CD8-positive, alpha-beta memory T cell (primary cell): ENCODE results near the gene ERBB2. TPM values are rescaled to one million over a fixed set of nuclear protein-coding genes. Genes with fewer than 3 reads are reported as not detected.

Experiments
- CTCF ChIA-PET: fragments of 350-600 bp; sonication (Branson Sonifier 250); formaldehyde crosslinking; loops from one replicate; lab custom pipeline; 2021; ENCODE audit warnings: antibody characterized with exemption; lab: Charles Lee
- POLR2A ChIA-PET: fragments of 350-600 bp; sonication (Branson Sonifier 250); formaldehyde crosslinking; loops from one replicate; lab custom pipeline; 2021; ENCODE audit warnings: antibody characterized with exemption; lab: Charles Lee
- DNase-seq, 5 donors: peaks; one replicate each; pipeline versions ENCODE4 v3.0.0 to v3.0.0-alpha.2; 2020 to 2022; ENCODE audit warnings: mixed read lengths in 1 of 5
- H3K27ac ChIP-seq: one replicate; pipeline ENCODE4 v1.7.0; 2013; ENCODE audit warnings: low read depth, mild to moderate bottlenecking, low read length, moderate library complexity
- H3K27me3 ChIP-seq: 2 replicates; pipeline ENCODE4 v1.7.0; 2013; ENCODE audit warnings: low read length, mild to moderate bottlenecking; ENCODE audit not compliant: insufficient read depth, poor library complexity, severe bottlenecking
- H3K36me3 ChIP-seq: 2 replicates; pipeline ENCODE4 v1.7.0; 2013; ENCODE audit warnings: mild to moderate bottlenecking, low read length, moderate library complexity; ENCODE audit not compliant: insufficient read depth
- H3K4me1 ChIP-seq: 2 replicates; pipeline ENCODE4 v1.7.0; 2013; ENCODE audit warnings: mild to moderate bottlenecking, low read length, moderate library complexity; ENCODE audit not compliant: insufficient read depth
- H3K4me3 ChIP-seq: 2 replicates; pipeline ENCODE4 v1.7.0; 2013; ENCODE audit warnings: mild to moderate bottlenecking, low read length
- H3K9me3 ChIP-seq: 2 replicates; pipeline ENCODE4 v1.7.0; 2013; ENCODE audit warnings: mild to moderate bottlenecking, low read length
- H3K27ac Mint-ChIP-seq, 8 donors: one replicate each; pipeline ENCODE4 v1.8.0; 2020 to 2021; ENCODE audit warnings: mixed read lengths in 8 of 8, mild to moderate bottlenecking in 6 of 8, inconsistent platforms in 3 of 8, moderate library complexity in 3 of 8
- H3K27me3 Mint-ChIP-seq, 2 donors: one replicate each; pipeline ENCODE4 v1.8.0; 2020 to 2021; ENCODE audit warnings: mixed read lengths in 2 of 2, mild to moderate bottlenecking in 1 of 2, moderate library complexity in 1 of 2
- H3K36me3 Mint-ChIP-seq, 3 donors: one replicate each; pipeline ENCODE4 v1.8.0; 2020 to 2021; ENCODE audit warnings: mixed read lengths in 3 of 3, inconsistent platforms in 1 of 3, mild to moderate bottlenecking in 1 of 3
- H3K4me1 Mint-ChIP-seq, 3 donors: one replicate each; pipeline ENCODE4 v1.8.0; 2020 to 2021; ENCODE audit warnings: mixed read lengths in 3 of 3, inconsistent platforms in 1 of 3, mild to moderate bottlenecking in 1 of 3
- H3K4me3 Mint-ChIP-seq, 7 donors: one replicate each; pipeline ENCODE4 v1.8.0; 2020 to 2021; ENCODE audit warnings: mixed read lengths in 7 of 7, mild to moderate bottlenecking in 6 of 7, moderate library complexity in 4 of 7, inconsistent platforms in 2 of 7
- H3K9me3 Mint-ChIP-seq, 5 donors: one replicate each; pipeline ENCODE4 v1.8.0; 2020 to 2022; ENCODE audit warnings: mixed read lengths in 5 of 5, mild to moderate bottlenecking in 3 of 5, moderate library complexity in 2 of 5, inconsistent platforms in 1 of 5
- polyA plus RNA-seq: library from polyadenylated mRNA; unstranded; fragments of 300-500 nt; fragmentation: Illumina TruSeq; gene quantifications from one replicate; pipeline ENCODE4 v1.2.3, GENCODE V29; 2021
- total RNA-seq, 2 experiments: library from RNA; stranded (reverse); gene quantifications; one replicate each; pipeline ENCODE4 v1.2.3, GENCODE V29; 2021

Gene ERBB2
- total and polyA plus RNA-seq, 3 experiments from 2014 or later = 2.4 to 3.9 (median 3.6) TPM

GRCh38 chr17:39662551-39663339, 37.1 kb upstream of the ERBB2 start:
- POLR2A ChIA-PET = no interaction called here
- CTCF ChIA-PET = interaction anchor here (9.1 kb wide), 1 partner anchor 41 kb away, joined by 54 read pairs; no protein-coding TSS in a partner anchor
- Histone ChIP-seq H3K9me3 (no peaks in the 10 kb centered on the region), H3K4me1 (peaks cover 16% of the 10 kb centered on the region), H3K4me3 (no peak overlapping the region), H3K27me3 (no peaks in the 10 kb centered on the region), H3K27ac (no peak overlapping the region), H3K36me3 (peaks cover 21% of the 10 kb centered on the region)
- H3K27me3 Mint-ChIP-seq = peaks cover 1 to 10% of the 10 kb centered on the region in 2 donors
- no peak overlapping the region for H3K4me3 Mint-ChIP-seq
- H3K27ac Mint-ChIP-seq = peak overlapping the region in 1 of 8 donors; percentile 75
- H3K9me3 Mint-ChIP-seq = no peaks in the 10 kb centered on the region
- H3K4me1 Mint-ChIP-seq = peaks cover 0 to 6% (median 0%) of the 10 kb centered on the region in 3 donors
- no peak for DNase-seq
- peaks cover 0 to 49% (median 4%) of the 10 kb centered on the region in 3 donors for H3K36me3 Mint-ChIP-seq

GRCh38 chr17:39663340-39663687, 36.5 kb upstream of the ERBB2 start:
- POLR2A ChIA-PET = no interaction called here
- H3K36me3 Mint-ChIP-seq = peaks cover 0 to 45% (median 4%) of the 10 kb centered on the region in 3 donors
- Histone ChIP-seq H3K36me3 (peaks cover 21% of the 10 kb centered on the region), H3K4me1 (peaks cover 12% of the 10 kb centered on the region), H3K9me3 (no peaks in the 10 kb centered on the region), H3K27me3 (no peaks in the 10 kb centered on the region), H3K27ac (no peak overlapping the region), H3K4me3 (no peak overlapping the region)
- DNase-seq = no peak
- H3K4me3 Mint-ChIP-seq = no peak overlapping the region
- CTCF ChIA-PET = interaction anchor here (1.6 to 9.1 kb wide), 2 partner anchors 9 to 41 kb away, joined by 9 to 54 read pairs; no protein-coding TSS in a partner anchor
- H3K4me1 Mint-ChIP-seq = peaks cover 0 to 11% (median under 1%) of the 10 kb centered on the region in 3 donors
- H3K27me3 Mint-ChIP-seq = peaks cover 1 to 10% of the 10 kb centered on the region in 2 donors
- peak overlapping the region in 2 of 8 donors; percentile 26 to 75 for H3K27ac Mint-ChIP-seq
- no peaks in the 10 kb centered on the region for H3K9me3 Mint-ChIP-seq

- ChIA-PET CTCF (interaction anchor here (1.1 to 9.1 kb wide), 3 partner anchors 10 to 42 kb away, joined by 3 to 54 read pairs (median 9); no protein-coding TSS in a partner anchor), POLR2A (no interaction called here)
- no peak overlapping the region for H3K27ac ChIP-seq
- Mint-ChIP-seq H3K36me3 (peaks cover 0 to 38% (median 4%) of the 10 kb centered on the region in 3 donors), H3K9me3 (no peaks in the 10 kb centered on the region), H3K27ac (peak overlapping the region in 4 of 8 donors; percentile 23 to 71 (median 26)), H3K4me1 (peaks cover 4 to 16% (median 6%) of the 10 kb centered on the region in 3 donors), H3K4me3 (peak overlapping the region in 1 of 7 donors; percentile 44), H3K27me3 (peaks cover 3 to 15% of the 10 kb centered on the region in 2 donors)
- DNase-seq = no peak
- H3K9me3 ChIP-seq = no peaks in the 10 kb centered on the region
- no peaks in the 10 kb centered on the region for H3K27me3 ChIP-seq
- peaks cover 11% of the 10 kb centered on the region for H3K4me1 ChIP-seq
- peaks cover 21% of the 10 kb centered on the region for H3K36me3 ChIP-seq
- H3K4me3 ChIP-seq = no peak overlapping the region
Measured at GRCh38 chr17:39663688-39664580, 35.9 kb upstream of the ERBB2 start.

GRCh38 chr17:39664581-39665561, 35.0 kb upstream of the ERBB2 start, which contains the start of gene TCAP:
TSS of gene TCAP (plus strand) at chr17:39665349. CDS start at chr17:39665360, 11 bp downstream.
- H3K36me3 Mint-ChIP-seq = peaks cover 0 to 31% (median 4%) of the 10 kb centered on the region in 3 donors
- peak within 1 kb of the TSS in 2 of 7 donors; percentile 23 to 28 for H3K4me3 Mint-ChIP-seq
- POLR2A ChIA-PET = no interaction called here
- H3K4me1 ChIP-seq = peaks cover 6% of the 10 kb centered on the region
- peaks cover 3 to 19% of the 10 kb centered on the region in 2 donors for H3K27me3 Mint-ChIP-seq
- peak within 1 kb of the TSS in 5 of 8 donors; percentile 23 to 71 (median 33) for H3K27ac Mint-ChIP-seq
- CTCF ChIA-PET = interaction anchor here (0.9 to 9.1 kb wide), 5 partner anchors 10 to 43 kb away, joined by 3 to 60 read pairs (median 9); no protein-coding TSS in a partner anchor
- H3K9me3 Mint-ChIP-seq = no peaks in the 10 kb centered on the region
- H3K9me3 ChIP-seq = no peaks in the 10 kb centered on the region
- H3K27ac ChIP-seq = no peak within 1 kb of the TSS
- peaks cover 4 to 16% (median 6%) of the 10 kb centered on the region in 3 donors for H3K4me1 Mint-ChIP-seq
- H3K27me3 ChIP-seq = no peaks in the 10 kb centered on the region
- DNase-seq = no peak
- no peak within 1 kb of the TSS for H3K4me3 ChIP-seq
- H3K36me3 ChIP-seq = peaks cover 19% of the 10 kb centered on the region

- CTCF ChIA-PET = interaction anchor here (0.9 to 9.1 kb wide), 5 partner anchors 11 to 315 kb away, joined by 3 to 60 read pairs (median 4); partner anchors contain the start of gene PSMD3
- H3K4me3 ChIP-seq = no peak overlapping the region
- H3K27ac ChIP-seq = no peak overlapping the region
- H3K4me3 Mint-ChIP-seq = peak overlapping the region in 1 of 7 donors; percentile 23
- H3K9me3 Mint-ChIP-seq = no peaks in the 10 kb centered on the region
- H3K9me3 ChIP-seq = no peaks in the 10 kb centered on the region
- POLR2A ChIA-PET = interaction anchor here (0.6 kb wide), 1 partner anchor 64 kb away, joined by 3 read pairs; no protein-coding TSS in a partner anchor
- H3K36me3 Mint-ChIP-seq = peaks cover 0 to 23% (median 4%) of the 10 kb centered on the region in 3 donors
- peaks cover 4 to 16% (median 6%) of the 10 kb centered on the region in 3 donors for H3K4me1 Mint-ChIP-seq
- peaks cover 11% of the 10 kb centered on the region for H3K36me3 ChIP-seq
- peaks cover 3 to 23% of the 10 kb centered on the region in 2 donors for H3K27me3 Mint-ChIP-seq
- H3K27me3 ChIP-seq = no peaks in the 10 kb centered on the region
- no peak for DNase-seq
- peaks cover 6% of the 10 kb centered on the region for H3K4me1 ChIP-seq
- H3K27ac Mint-ChIP-seq = peak overlapping the region in 1 of 8 donors; percentile 33
Measured at GRCh38 chr17:39665642-39666224, 34.1 kb upstream of the ERBB2 start.

GRCh38 chr17:39666231-39666600, 33.6 kb upstream of the ERBB2 start:
- POLR2A ChIA-PET = interaction anchor here (0.6 kb wide), 1 partner anchor 65 kb away, joined by 3 read pairs; no protein-coding TSS in a partner anchor
- Histone ChIP-seq H3K9me3 (no peaks in the 10 kb centered on the region), H3K27ac (no peak overlapping the region), H3K27me3 (no peaks in the 10 kb centered on the region), H3K36me3 (peaks cover 6% of the 10 kb centered on the region), H3K4me3 (no peak overlapping the region), H3K4me1 (peaks cover 6% of the 10 kb centered on the region)
- H3K27me3 Mint-ChIP-seq = peaks cover 3 to 25% of the 10 kb centered on the region in 2 donors
- H3K4me1 Mint-ChIP-seq = peaks cover 4 to 16% (median 6%) of the 10 kb centered on the region in 3 donors
- H3K36me3 Mint-ChIP-seq = peaks cover 0 to 18% (median 2%) of the 10 kb centered on the region in 3 donors
- H3K4me3 Mint-ChIP-seq = peak overlapping the region in 1 of 7 donors; percentile 28
- DNase-seq = no peak
- H3K9me3 Mint-ChIP-seq = no peaks in the 10 kb centered on the region
- CTCF ChIA-PET = interaction anchor here (0.9 to 9.1 kb wide), 6 partner anchors 11 to 314 kb away, joined by 3 to 60 read pairs (median 4); partner anchors contain the start of gene PSMD3
- H3K27ac Mint-ChIP-seq = peak overlapping the region in 1 of 8 donors; percentile 72
